Spinal cord (tissue), 10 donors: ENCODE measurements around the gene AMOT. TPM values are rescaled to one million over a fixed set of nuclear protein-coding genes. Genes with fewer than 3 reads are reported as not detected.
A peak's percentile ranks its signal among the peaks of the same experiment; 100 is the strongest.

Experiments
- DNase-seq, 6 donors: peaks; one replicate each; pipeline versions ENCODE4 v3.0.0 to v3.0.0-alpha.2; 2013 to 2015; ENCODE audit warnings: low spot score in 6 of 6, low read depth in 4 of 6
- H3K27ac ChIP-seq: one replicate; pipeline ENCODE4 v1.5.1; 2013; ENCODE audit warnings: low read depth, low read length, control low read depth
- H3K27me3 ChIP-seq: one replicate; pipeline ENCODE4 v1.6.1; 2013; ENCODE audit warnings: low read length; ENCODE audit not compliant: control insufficient read depth, insufficient read depth
- H3K36me3 ChIP-seq: one replicate; pipeline ENCODE4 v1.6.1; 2013; ENCODE audit warnings: low read length; ENCODE audit not compliant: control insufficient read depth, insufficient read depth
- H3K4me1 ChIP-seq: one replicate; pipeline ENCODE4 v1.6.1; 2013; ENCODE audit warnings: low read length; ENCODE audit not compliant: control insufficient read depth, insufficient read depth
- H3K4me3 ChIP-seq: one replicate; pipeline ENCODE4 v1.5.1; 2013; ENCODE audit warnings: low read depth, low read length, control low read depth
- H3K9me3 ChIP-seq: one replicate; pipeline ENCODE4 v1.6.1; 2013; ENCODE audit warnings: low read length; ENCODE audit not compliant: control insufficient read depth, insufficient read depth
- WGBS: methylation state at CpG from one replicate; pipeline ENCODE4 v1.1.5; 2013; ENCODE audit warnings: missing lambda C conversion rate; ENCODE audit not compliant: insufficient coverage; 5-methylcytosine and 5-hydroxymethylcytosine counted together
- polyA plus RNA-seq, 2 donors: library from polyadenylated mRNA; unstranded; fragments of 120-200 nt; gene quantifications; one replicate each; pipeline ENCODE4 v1.2.1, GENCODE V29; 2013; ENCODE audit not compliant: insufficient read length in 2 of 2
- total RNA-seq, 2 donors: library from RNA; depleted of rRNA in 1 of 2; stranded (reverse); fragments of 120-200 nt in 1 of 2; fragments of >200 nt in 1 of 2; gene quantifications; one replicate each; pipeline versions ENCODE4 v1.2.3 to v1.2.4, GENCODE V29; 2013 to 2014
- donor health status: healthy.

Gene AMOT
- total and polyA plus RNA-seq, 4 donors = 17.6 to 42.2 (median 24.8) TPM

- no CpG with 5 or more reads among the region's 6 CpGs for WGBS
- H3K27ac ChIP-seq = no peak overlapping the region
- no peak overlapping the region for H3K4me3 ChIP-seq
- peaks cover 33% of the 10 kb centered on the region for H3K27me3 ChIP-seq
- no peak for DNase-seq
- H3K9me3 ChIP-seq = no peaks in the 10 kb centered on the region
- peaks cover 3% of the 10 kb centered on the region for H3K4me1 ChIP-seq
- no peaks in the 10 kb centered on the region for H3K36me3 ChIP-seq
These were observed 3.6 kb upstream of the AMOT start for GRCh38 chrX:112844250-112844649.

- Histone ChIP-seq H3K27ac (peak overlapping the region; percentile 88), H3K4me3 (peak overlapping the region; percentile 38)
These were observed 1.2 kb upstream of the AMOT start for GRCh38 chrX:112841820-112842157.

GRCh38 chrX:112841114-112841819, 636 bp upstream of the AMOT start:
- peaks cover 21% of the 10 kb centered on the region for H3K27me3 ChIP-seq
- peak overlapping the region; percentile 91 for H3K27ac ChIP-seq
- H3K4me1 ChIP-seq = peaks cover 2% of the 10 kb centered on the region
- WGBS = 15% methylated on average over 33 of the region's 46 CpGs
- H3K4me3 ChIP-seq = peak overlapping the region; percentile 69
- peak; percentile 68 to 97 (median 76) for DNase-seq
- H3K36me3 ChIP-seq = no peaks in the 10 kb centered on the region
- no peaks in the 10 kb centered on the region for H3K9me3 ChIP-seq

More at GRCh38 chrX:112841820-112842157, 1.2 kb upstream of the AMOT start:
- no peak for DNase-seq
- H3K27me3 ChIP-seq = peaks cover 22% of the 10 kb centered on the region
- no peaks in the 10 kb centered on the region for H3K9me3 ChIP-seq
- peaks cover 3% of the 10 kb centered on the region for H3K4me1 ChIP-seq
- WGBS = 33% methylated on average over 1 of the region's 5 CpGs
- H3K36me3 ChIP-seq = no peaks in the 10 kb centered on the region

- H3K9me3 ChIP-seq = no peaks in the 10 kb centered on the region
- no peaks in the 10 kb centered on the region for H3K36me3 ChIP-seq
- H3K27ac ChIP-seq = peak overlapping the region; percentile 91
- no peaks in the 10 kb centered on the region for H3K4me1 ChIP-seq
- DNase-seq = no peak
- WGBS = 43% methylated on average over 4 of the region's 5 CpGs
- peak overlapping the region; percentile 69 for H3K4me3 ChIP-seq
- H3K27me3 ChIP-seq = peaks cover 25% of the 10 kb centered on the region
These were observed 775 bp downstream of the AMOT start for GRCh38 chrX:112839856-112840255.

- H3K27me3 ChIP-seq = peaks cover 19% of the 10 kb centered on the region
- H3K27ac ChIP-seq = no peak overlapping the region
These were observed 3.1 kb downstream of the AMOT start for GRCh38 chrX:112837531-112837930.

GRCh38 chrX:112835019-112835418, 5.6 kb downstream of the AMOT start:
- Histone ChIP-seq H3K27me3 (peaks cover 9% of the 10 kb centered on the region), H3K4me3 (no peak overlapping the region), H3K36me3 (no peaks in the 10 kb centered on the region), H3K9me3 (no peaks in the 10 kb centered on the region), H3K27ac (no peak overlapping the region), H3K4me1 (peaks cover 5% of the 10 kb centered on the region)
- 86% methylated on average over 1 of the region's 1 CpG for WGBS
- no peak for DNase-seq

More at GRCh38 chrX:112837531-112837930, 3.1 kb downstream of the AMOT start:
- WGBS = no CpG with 5 or more reads among the region's 1 CpG
- Histone ChIP-seq H3K4me3 (no peak overlapping the region), H3K36me3 (no peaks in the 10 kb centered on the region), H3K9me3 (no peaks in the 10 kb centered on the region), H3K4me1 (peaks cover 5% of the 10 kb centered on the region)
- DNase-seq = no peak

GRCh38 chrX:112834031-112834845, 6.4 kb downstream of the AMOT start:
- H3K27me3 ChIP-seq = peaks cover 8% of the 10 kb centered on the region
- peaks cover 5% of the 10 kb centered on the region for H3K4me1 ChIP-seq
- DNase-seq = peak in 1 of 6 donors; percentile 16
- 41% methylated on average over 3 of the region's 8 CpGs for WGBS
- H3K4me3 ChIP-seq = no peak overlapping the region
- no peaks in the 10 kb centered on the region for H3K36me3 ChIP-seq
- H3K27ac ChIP-seq = no peak overlapping the region
- H3K9me3 ChIP-seq = no peaks in the 10 kb centered on the region

- peaks cover 5% of the 10 kb centered on the region for H3K4me1 ChIP-seq
- H3K27me3 ChIP-seq = peaks cover 12% of the 10 kb centered on the region
- 40% methylated on average over 3 of the region's 3 CpGs for WGBS
These were observed 8.0 kb downstream of the AMOT start for GRCh38 chrX:112832481-112833095.

GRCh38 chrX:112830540-112830939, 10.1 kb downstream of the AMOT start:
- Histone ChIP-seq H3K27me3 (peaks cover 12% of the 10 kb centered on the region), H3K9me3 (no peaks in the 10 kb centered on the region), H3K4me1 (peaks cover 5% of the 10 kb centered on the region), H3K36me3 (no peaks in the 10 kb centered on the region), H3K4me3 (no peak overlapping the region), H3K27ac (no peak overlapping the region)
- no CpG with 5 or more reads among the region's 3 CpGs for WGBS
- peak in 1 of 6 donors; percentile 38 for DNase-seq

More at GRCh38 chrX:112832481-112833095, 8.0 kb downstream of the AMOT start:
- H3K36me3 ChIP-seq = no peaks in the 10 kb centered on the region
- H3K27ac ChIP-seq = no peak overlapping the region
- no peak overlapping the region for H3K4me3 ChIP-seq
- no peaks in the 10 kb centered on the region for H3K9me3 ChIP-seq
- DNase-seq = peak in 1 of 6 donors; percentile 28
